ENCODE data around the gene GARIN5A. TPM values are rescaled to one million over a fixed set of nuclear protein-coding genes. Genes with fewer than 3 reads are reported as not detected.

GARIN5A gene
- total and polyA plus RNA-seq, 9 of the 15 experiments (the other 6 are each of a cell fraction or from before 2014, with no cell fraction given): 0.10 to 0.82 (median 0.23) TPM; not detected in 2

DNA sequence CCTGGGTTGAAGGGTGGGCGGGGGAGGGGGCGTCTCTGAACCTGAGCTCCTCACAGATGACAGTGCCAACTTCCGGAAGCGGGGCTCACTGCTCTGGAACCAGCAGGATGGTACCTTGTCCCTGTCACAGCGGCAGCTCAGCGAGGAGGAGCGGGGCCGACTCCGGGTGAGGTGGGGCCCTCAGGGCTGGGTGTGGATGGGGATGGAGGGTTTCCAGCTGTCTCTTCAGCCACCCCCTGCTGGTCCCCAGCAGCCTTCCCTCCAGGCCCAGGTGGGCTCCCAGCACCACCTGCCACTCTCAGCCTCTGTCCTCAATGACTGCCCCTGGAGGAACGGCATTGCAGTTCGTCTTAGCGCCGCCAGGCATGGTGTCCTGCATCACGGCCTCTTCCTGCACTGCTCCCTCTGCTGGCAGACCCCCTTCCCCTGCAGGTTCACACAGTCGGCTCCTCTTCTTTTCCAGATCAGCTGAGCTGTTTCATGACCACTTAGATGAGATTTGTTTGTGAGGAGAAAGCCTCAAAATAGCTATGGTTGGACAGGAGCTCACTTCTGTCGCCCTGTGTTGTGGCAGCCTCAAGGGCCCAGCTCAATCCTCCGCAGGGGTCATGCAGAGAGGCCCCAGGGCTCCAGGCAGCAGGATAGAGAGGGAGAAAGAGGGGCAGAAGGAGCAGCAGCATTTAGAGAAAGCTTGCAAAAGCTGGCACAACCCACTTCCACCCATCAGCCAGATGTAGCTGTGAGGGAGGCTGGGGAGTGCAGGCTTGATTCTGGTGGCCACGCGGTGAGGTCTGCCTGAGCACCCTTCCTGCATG is 2.5 kb upstream of the GARIN5A start (continued):
- TF ChIP-seq SIX5 (IDR thresholded peaks at IDR 0.05; ENCODE audit: borderline replicate concordance in 1 of 2, insufficient read depth in 1 of 2, low read depth in 1 of 2, low read length in 2 of 2) (no peak), SREBF2 (CRISPR knock-in tag; IDR thresholded peaks at IDR 0.05) (no peak), ARHGAP35 (IDR thresholded peaks at IDR 0.05; ENCODE audit: partially characterized antibody) (no peak), PHTF2 (CRISPR knock-in tag; IDR thresholded peaks at IDR 0.05) (no peak), ZFX (CRISPR knock-in tag; IDR thresholded peaks at IDR 0.05) (peak; percentile 17; the same call in 1 of the 2 replicates), ZNF263 (CRISPR knock-in tag; IDR thresholded peaks at IDR 0.05; ENCODE audit: borderline replicate concordance) (peak; percentile 33; the same call in 1 of the 2 replicates), HNRNPK (IDR thresholded peaks at IDR 0.05; ENCODE audit: low read depth, low read length, poor library complexity, severe bottlenecking) (no peak), SRSF7 (optimal IDR thresholded peaks at IDR 0.05; ENCODE audit: low read depth, low read length) (no peak), PRPF4 (IDR thresholded peaks at IDR 0.05; ENCODE audit: insufficient read depth, low read depth, low read length, poor library complexity, severe bottlenecking) (no peak), MCM2 (IDR thresholded peaks at IDR 0.05; ENCODE audit: low read depth) (no peak), ATF7 (IDR thresholded peaks at IDR 0.05) (no peak), STAG1 (CRISPR knock-in tag; IDR thresholded peaks at IDR 0.05; ENCODE audit: borderline replicate concordance) (no peak; the same call in 1 of the 2 replicates), ZZZ3 (IDR thresholded peaks at IDR 0.05) (no peak), FOS (IDR thresholded peaks at IDR 0.05; ENCODE audit: extremely low read depth, insufficient read length) (no peak), ZNF75A (CRISPR knock-in tag; IDR thresholded peaks at IDR 0.05) (no peak), TBL1XR1 (IDR thresholded peaks at IDR 0.05; ENCODE audit: low read length in 2 of 2) (no peak), MCM5 (IDR thresholded peaks at IDR 0.05; ENCODE audit: low read depth) (no peak)
- TF ChIP-seq, protein P1, sequence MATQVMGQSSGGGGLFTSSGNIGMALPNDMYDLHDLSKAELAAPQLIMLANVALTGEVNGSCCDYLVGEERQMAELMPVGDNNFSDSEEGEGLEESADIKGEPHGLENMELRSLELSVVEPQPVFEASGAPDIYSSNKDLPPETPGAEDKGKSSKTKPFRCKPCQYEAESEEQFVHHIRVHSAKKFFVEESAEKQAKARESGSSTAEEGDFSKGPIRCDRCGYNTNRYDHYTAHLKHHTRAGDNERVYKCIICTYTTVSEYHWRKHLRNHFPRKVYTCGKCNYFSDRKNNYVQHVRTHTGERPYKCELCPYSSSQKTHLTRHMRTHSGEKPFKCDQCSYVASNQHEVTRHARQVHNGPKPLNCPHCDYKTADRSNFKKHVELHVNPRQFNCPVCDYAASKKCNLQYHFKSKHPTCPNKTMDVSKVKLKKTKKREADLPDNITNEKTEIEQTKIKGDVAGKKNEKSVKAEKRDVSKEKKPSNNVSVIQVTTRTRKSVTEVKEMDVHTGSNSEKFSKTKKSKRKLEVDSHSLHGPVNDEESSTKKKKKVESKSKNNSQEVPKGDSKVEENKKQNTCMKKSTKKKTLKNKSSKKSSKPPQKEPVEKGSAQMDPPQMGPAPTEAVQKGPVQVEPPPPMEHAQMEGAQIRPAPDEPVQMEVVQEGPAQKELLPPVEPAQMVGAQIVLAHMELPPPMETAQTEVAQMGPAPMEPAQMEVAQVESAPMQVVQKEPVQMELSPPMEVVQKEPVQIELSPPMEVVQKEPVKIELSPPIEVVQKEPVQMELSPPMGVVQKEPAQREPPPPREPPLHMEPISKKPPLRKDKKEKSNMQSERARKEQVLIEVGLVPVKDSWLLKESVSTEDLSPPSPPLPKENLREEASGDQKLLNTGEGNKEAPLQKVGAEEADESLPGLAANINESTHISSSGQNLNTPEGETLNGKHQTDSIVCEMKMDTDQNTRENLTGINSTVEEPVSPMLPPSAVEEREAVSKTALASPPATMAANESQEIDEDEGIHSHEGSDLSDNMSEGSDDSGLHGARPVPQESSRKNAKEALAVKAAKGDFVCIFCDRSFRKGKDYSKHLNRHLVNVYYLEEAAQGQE (IDR thresholded peaks at IDR 0.05; ENCODE audit: borderline replicate concordance): peak; percentile 39; the same call in 1 of the 2 replicates
- TF ChIP-seq, protein P1 (CRISPR knock-in tag; IDR thresholded peaks at IDR 0.05; ENCODE audit: low read depth): no peak
- TF ChIP-seq, protein P2, sequence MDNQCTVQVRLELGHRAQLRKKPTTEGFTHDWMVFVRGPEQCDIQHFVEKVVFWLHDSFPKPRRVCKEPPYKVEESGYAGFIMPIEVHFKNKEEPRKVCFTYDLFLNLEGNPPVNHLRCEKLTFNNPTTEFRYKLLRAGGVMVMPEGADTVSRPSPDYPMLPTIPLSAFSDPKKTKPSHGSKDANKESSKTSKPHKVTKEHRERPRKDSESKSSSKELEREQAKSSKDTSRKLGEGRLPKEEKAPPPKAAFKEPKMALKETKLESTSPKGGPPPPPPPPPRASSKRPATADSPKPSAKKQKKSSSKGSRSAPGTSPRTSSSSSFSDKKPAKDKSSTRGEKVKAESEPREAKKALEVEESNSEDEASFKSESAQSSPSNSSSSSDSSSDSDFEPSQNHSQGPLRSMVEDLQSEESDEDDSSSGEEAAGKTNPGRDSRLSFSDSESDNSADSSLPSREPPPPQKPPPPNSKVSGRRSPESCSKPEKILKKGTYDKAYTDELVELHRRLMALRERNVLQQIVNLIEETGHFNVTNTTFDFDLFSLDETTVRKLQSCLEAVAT (IDR thresholded peaks at IDR 0.05): peak in 1 of 2 experiments; percentile 80; a peak in 2 of 4 replicates
